ENCODE results near the gene BATF2.
A peak's percentile ranks its signal among the peaks of the same experiment; 100 is the strongest.
"Not testable (repeated sequence)": the region's sequence is repeated elsewhere in the genome, so short reads cannot be mapped to it uniquely, and the experiment has no call there.

Gene BATF2

GRCh38 chr11:65013130-65013887 is 16.5 kb upstream of the BATF2 start:
- DNase-seq: peak; percentile 73 to 93 (median 85)

- DNase-seq: no peak
Observed at GRCh38 chr11:65008873-65009272, 12.1 kb upstream of the BATF2 start.

GRCh38 chr11:65008016-65008415 is 11.2 kb upstream of the BATF2 start:
- no peak for DNase-seq

- DNase-seq: not testable (repeated sequence)
Observed at GRCh38 chr11:65003968-65004367, 7.2 kb upstream of the BATF2 start.

- DNase-seq: no peak
Observed at GRCh38 chr11:65003282-65003681, 6.5 kb upstream of the BATF2 start.

GRCh38 chr11:65002706-65003105 is 5.9 kb upstream of the BATF2 start:
- DNase-seq: no peak

- no peak for DNase-seq
Observed at GRCh38 chr11:64999478-64999877, 2.7 kb upstream of the BATF2 start.

GRCh38 chr11:64998690-64999431 is 2.1 kb upstream of the BATF2 start:
- DNase-seq: no peak

DNA sequence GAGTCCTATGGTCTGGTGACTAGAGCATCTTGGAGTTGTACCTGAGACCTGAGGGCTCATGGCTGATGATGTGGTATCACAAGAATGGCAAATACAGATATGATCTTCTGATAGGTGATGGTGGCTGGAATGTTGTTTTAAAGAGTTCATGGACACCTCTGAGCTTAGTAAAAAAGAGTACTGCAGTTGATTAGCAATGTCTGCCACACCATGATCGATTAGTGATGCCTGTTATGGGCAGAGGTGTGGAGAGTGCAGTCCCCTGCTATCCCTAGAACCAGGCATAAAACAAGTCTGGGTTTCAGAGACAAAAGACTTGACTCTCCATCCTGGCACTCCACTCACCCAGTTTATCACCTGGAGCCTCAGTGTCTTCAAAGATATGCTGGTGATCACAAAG is 1.4 kb upstream of the BATF2 start:
- DNase-seq: peak in 1 of 5 experiments; percentile 25

- no peak for DNase-seq
Observed at GRCh38 chr11:64996327-64996709, 453 bp downstream of the BATF2 start.

GRCh38 chr11:64994318-64994717 is 2.5 kb downstream of the BATF2 start:
- DNase-seq: no peak

DNA sequence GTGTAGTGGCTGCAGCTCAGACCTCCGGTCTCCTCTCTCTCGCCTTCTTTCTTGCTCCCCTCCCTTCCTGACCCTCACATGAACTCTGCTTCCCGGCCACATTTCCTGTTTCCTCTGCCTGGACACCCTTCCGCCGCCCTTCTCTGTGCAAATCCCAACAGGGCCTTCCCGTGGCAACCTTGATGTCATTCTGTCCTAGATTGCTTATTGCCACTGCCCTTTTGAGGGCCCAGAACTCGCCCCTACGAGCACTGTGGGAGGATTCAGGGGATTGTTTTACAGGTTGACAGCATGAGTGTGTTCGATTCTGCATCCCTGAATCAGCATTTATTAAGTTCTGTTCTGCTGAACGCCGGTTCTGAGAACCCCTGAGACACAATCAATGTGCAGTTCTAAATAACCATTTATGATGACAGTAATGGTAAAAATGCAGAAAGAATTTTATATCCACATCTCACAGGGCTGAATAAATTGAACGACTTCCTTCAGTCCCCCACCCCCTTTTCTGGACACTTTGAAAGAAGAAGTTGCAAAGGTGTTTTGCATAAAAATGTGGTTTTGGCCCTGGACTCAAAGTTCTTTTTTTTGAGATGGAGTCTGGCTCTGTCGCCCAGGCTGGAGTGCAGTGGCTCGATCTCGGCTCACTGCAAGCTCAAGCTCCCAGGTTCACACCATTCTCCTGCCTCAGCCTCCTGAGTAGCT is 6.4 kb downstream of the BATF2 start:
- DNase-seq: no peak

DNA sequence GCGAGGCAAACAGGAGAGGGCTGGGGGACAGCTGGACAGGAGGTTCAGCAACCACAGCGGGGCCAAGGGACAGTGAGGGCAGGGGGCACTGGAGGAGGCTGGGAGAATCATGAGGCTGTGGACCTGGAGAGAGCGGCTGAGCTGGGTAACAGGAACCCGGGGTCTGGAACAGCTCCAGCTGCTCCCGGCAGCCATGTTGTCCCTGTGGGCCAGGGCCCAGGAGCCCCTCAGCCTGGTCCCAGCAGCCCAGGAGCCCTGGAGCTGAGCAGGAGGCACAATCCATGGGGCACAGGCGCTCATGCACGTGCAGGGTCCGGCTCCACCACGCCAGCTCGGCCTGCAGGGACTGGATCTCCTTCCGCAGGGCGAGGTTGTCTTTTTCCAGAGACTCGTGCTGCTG is 7.4 kb downstream of the BATF2 start:
- DNase-seq: no peak

GRCh38 chr11:64987998-64988854 is 8.5 kb downstream of the BATF2 start:
- no peak for DNase-seq

GRCh38 chr11:64983339-64983738 is 13.4 kb downstream of the BATF2 start:
- not testable (repeated sequence) for DNase-seq

GRCh38 chr11:64976651-64977050 is 20.1 kb downstream of the BATF2 start:
- no peak for DNase-seq

DNA sequence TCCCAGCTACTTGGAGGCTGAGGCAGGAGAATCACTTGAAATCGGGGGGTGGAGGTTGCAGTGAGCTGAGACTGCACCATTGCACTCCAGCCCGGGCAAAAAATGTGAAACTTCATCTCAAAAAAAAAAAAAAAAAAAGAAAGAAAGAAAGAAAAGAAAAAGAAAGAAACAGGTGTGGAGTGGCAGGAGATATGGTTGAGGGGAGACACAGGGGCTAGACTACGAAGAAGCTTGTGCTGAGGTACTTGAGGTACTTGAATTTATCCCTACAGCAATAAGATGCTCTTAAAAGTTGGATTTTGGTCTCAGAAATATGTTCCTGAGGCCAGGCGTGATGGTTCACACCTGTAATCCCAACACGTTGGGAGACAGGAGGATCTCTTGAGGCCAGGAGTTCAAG is 22.6 kb downstream of the BATF2 start:
- no peak for DNase-seq

- DNase-seq: peak; percentile 72 to 86 (median 77)
Observed at GRCh38 chr11:64971421-64972233, 25.1 kb downstream of the BATF2 start, which contains the start of gene MAJIN. MAJIN (minus strand) TSS chr11:64972108; CDS start chr11:64959405, 12,703 bp downstream.

DNA sequence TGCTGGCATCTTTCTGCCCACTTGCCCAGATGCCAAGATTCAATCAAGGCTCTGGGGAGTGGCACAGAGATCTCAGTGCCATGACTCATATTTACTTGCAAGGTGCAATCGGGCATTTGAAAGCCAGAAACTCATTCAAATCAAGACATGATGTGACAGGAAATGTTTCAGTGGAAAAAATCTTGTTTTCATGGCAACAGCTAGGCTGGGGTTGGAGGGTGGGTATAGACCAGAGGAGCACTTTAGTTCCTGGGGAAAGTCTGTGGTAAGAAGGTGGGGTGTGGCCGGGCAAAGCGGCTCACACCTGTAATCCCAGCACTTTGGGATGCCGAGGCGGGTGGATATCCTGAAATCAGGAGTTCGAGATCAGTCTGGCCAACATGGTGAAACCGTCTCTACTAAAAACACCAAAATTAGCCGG is 26.0 kb downstream of the BATF2 start:
- DNase-seq: peak in 1 of 5 experiments; percentile 52

DNA sequence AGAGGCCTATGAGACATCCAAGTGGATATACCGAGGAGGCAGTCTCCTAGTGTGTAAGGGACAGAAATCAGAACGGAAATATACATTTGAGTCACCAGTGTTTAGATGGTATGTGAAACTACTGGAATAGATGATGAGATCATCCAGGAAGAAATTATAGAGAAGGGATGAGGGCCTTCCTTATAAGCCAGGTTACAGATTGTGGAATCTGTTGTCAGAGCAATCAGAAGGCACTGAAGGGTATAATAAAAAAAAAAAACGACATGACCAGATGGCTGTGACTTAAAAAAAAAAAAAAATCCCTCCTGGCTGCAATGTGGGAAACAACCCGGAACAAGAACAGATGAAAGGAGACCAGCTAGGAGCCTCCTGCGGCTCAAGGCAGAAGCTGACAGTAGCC is 27.6 kb downstream of the BATF2 start:
- no peak for DNase-seq

DNA sequence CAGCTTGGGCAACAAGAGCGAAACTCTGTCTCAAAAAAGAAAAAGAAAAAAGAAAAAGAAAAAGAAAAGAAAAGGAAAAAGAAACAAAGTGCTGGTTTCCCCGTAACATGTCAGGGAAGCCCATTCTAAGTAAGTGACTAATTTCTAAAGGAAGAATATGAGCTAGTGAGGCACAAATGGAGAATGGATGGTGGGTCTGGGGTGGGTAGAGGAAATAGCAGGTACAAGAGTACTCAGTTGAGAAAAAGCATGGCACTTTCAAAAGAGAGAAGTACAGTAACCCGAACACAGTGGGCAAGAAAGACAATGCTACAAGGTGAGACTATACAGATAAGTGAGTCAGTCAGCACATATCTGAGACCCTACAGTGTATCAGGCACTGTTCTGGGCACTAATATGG is 29.4 kb downstream of the BATF2 start:
- DNase-seq: peak in 1 of 5 experiments; percentile 7

Data from T-helper 2 cell (primary cell).